Rectal smooth muscle tissue (tissue), 1 donor: Measurements from ENCODE around the gene CA12.

Source experiments
- H3K27ac ChIP-seq: one replicate; pipeline ENCODE4 v1.7.0; 2013; ENCODE audit warnings: low read depth, low read length, inconsistent platforms
- H3K27me3 ChIP-seq: one replicate; pipeline ENCODE4 v1.7.0; 2013; ENCODE audit warnings: low read length; ENCODE audit not compliant: control insufficient read depth, insufficient read depth
- H3K36me3 ChIP-seq: one replicate; pipeline ENCODE4 v1.7.0; 2013; ENCODE audit warnings: low read length; ENCODE audit not compliant: control insufficient read depth, insufficient read depth
- H3K4me1 ChIP-seq: one replicate; pipeline ENCODE4 v1.7.0; 2013; ENCODE audit warnings: low read length; ENCODE audit not compliant: control insufficient read depth, insufficient read depth
- H3K4me3 ChIP-seq: one replicate; pipeline ENCODE4 v1.7.0; 2013; ENCODE audit warnings: low read length
- H3K9ac ChIP-seq: one replicate; pipeline ENCODE4 v1.7.0; 2013; ENCODE audit warnings: low read length

Gene CA12

GRCh38 chr15:63358241-63359029 lies 23.2 kb downstream of the CA12 start:
- H3K36me3 ChIP-seq: no peaks in the 10 kb centered on the region
- H3K9ac ChIP-seq: no peak overlapping the region
- H3K27ac ChIP-seq: no peak overlapping the region
- H3K27me3 ChIP-seq: no peaks in the 10 kb centered on the region
- no peaks in the 10 kb centered on the region for H3K4me1 ChIP-seq
- no peak overlapping the region for H3K4me3 ChIP-seq

GRCh38 chr15:63357731-63358130 lies 23.9 kb downstream of the CA12 start:
- no peak overlapping the region for H3K4me3 ChIP-seq
- H3K4me1 ChIP-seq: no peaks in the 10 kb centered on the region
- H3K27ac ChIP-seq: no peak overlapping the region
- no peaks in the 10 kb centered on the region for H3K27me3 ChIP-seq
- H3K36me3 ChIP-seq: no peaks in the 10 kb centered on the region
- no peak overlapping the region for H3K9ac ChIP-seq

GRCh38 chr15:63357061-63357460 lies 24.6 kb downstream of the CA12 start:
- no peak overlapping the region for H3K27ac ChIP-seq

GRCh38 chr15:63354821-63355650 lies 26.6 kb downstream of the CA12 start:
- Histone ChIP-seq H3K4me1 (no peaks in the 10 kb centered on the region), H3K4me3 (no peak overlapping the region), H3K27ac (no peak overlapping the region), H3K36me3 (no peaks in the 10 kb centered on the region), H3K9ac (no peak overlapping the region), H3K27me3 (no peaks in the 10 kb centered on the region)

More at GRCh38 chr15:63357061-63357460, 24.6 kb downstream of the CA12 start:
- Histone ChIP-seq H3K9ac (no peak overlapping the region), H3K4me1 (no peaks in the 10 kb centered on the region), H3K27me3 (no peaks in the 10 kb centered on the region), H3K4me3 (no peak overlapping the region), H3K36me3 (no peaks in the 10 kb centered on the region)

- no peak overlapping the region for H3K27ac ChIP-seq
- no peak overlapping the region for H3K4me3 ChIP-seq
- no peaks in the 10 kb centered on the region for H3K4me1 ChIP-seq
- no peaks in the 10 kb centered on the region for H3K27me3 ChIP-seq
- no peaks in the 10 kb centered on the region for H3K36me3 ChIP-seq
- H3K9ac ChIP-seq: no peak overlapping the region
Observed at GRCh38 chr15:63353887-63354286, 27.8 kb downstream of the CA12 start.

- H3K4me3 ChIP-seq: no peak overlapping the region
- H3K9ac ChIP-seq: no peak overlapping the region
- no peaks in the 10 kb centered on the region for H3K27me3 ChIP-seq
- H3K27ac ChIP-seq: no peak overlapping the region
- H3K4me1 ChIP-seq: no peaks in the 10 kb centered on the region
- no peaks in the 10 kb centered on the region for H3K36me3 ChIP-seq
Observed at GRCh38 chr15:63353261-63353660, 28.4 kb downstream of the CA12 start.

GRCh38 chr15:63352808-63353207 lies 28.8 kb downstream of the CA12 start:
- Histone ChIP-seq H3K27ac (no peak overlapping the region), H3K4me3 (no peak overlapping the region), H3K36me3 (no peaks in the 10 kb centered on the region), H3K27me3 (no peaks in the 10 kb centered on the region), H3K9ac (no peak overlapping the region), H3K4me1 (no peaks in the 10 kb centered on the region)

GRCh38 chr15:63351170-63351569 lies 30.5 kb downstream of the CA12 start:
- Histone ChIP-seq H3K27me3 (no peaks in the 10 kb centered on the region), H3K4me3 (no peak overlapping the region), H3K4me1 (no peaks in the 10 kb centered on the region), H3K36me3 (no peaks in the 10 kb centered on the region), H3K9ac (no peak overlapping the region), H3K27ac (no peak overlapping the region)

GRCh38 chr15:63350178-63350621 lies 31.4 kb downstream of the CA12 start:
- Histone ChIP-seq H3K4me3 (no peak overlapping the region), H3K27me3 (no peaks in the 10 kb centered on the region), H3K4me1 (no peaks in the 10 kb centered on the region), H3K36me3 (no peaks in the 10 kb centered on the region), H3K9ac (no peak overlapping the region), H3K27ac (no peak overlapping the region)

GRCh38 chr15:63349621-63350020 lies 32.0 kb downstream of the CA12 start:
- Histone ChIP-seq H3K4me1 (no peaks in the 10 kb centered on the region), H3K36me3 (no peaks in the 10 kb centered on the region), H3K27me3 (no peaks in the 10 kb centered on the region), H3K4me3 (no peak overlapping the region), H3K9ac (no peak overlapping the region), H3K27ac (no peak overlapping the region)

GRCh38 chr15:63349156-63349555 lies 32.5 kb downstream of the CA12 start:
- Histone ChIP-seq H3K27ac (no peak overlapping the region), H3K4me1 (no peaks in the 10 kb centered on the region), H3K36me3 (no peaks in the 10 kb centered on the region), H3K9ac (no peak overlapping the region), H3K27me3 (no peaks in the 10 kb centered on the region), H3K4me3 (no peak overlapping the region)

GRCh38 chr15:63348392-63348791 lies 33.3 kb downstream of the CA12 start:
- no peak overlapping the region for H3K27ac ChIP-seq
- no peak overlapping the region for H3K9ac ChIP-seq
- no peak overlapping the region for H3K4me3 ChIP-seq
- H3K36me3 ChIP-seq: no peaks in the 10 kb centered on the region
- no peaks in the 10 kb centered on the region for H3K4me1 ChIP-seq
- no peaks in the 10 kb centered on the region for H3K27me3 ChIP-seq
